ENCODE measurements around the gene PAMR1. TPM values are rescaled to one million over a fixed set of nuclear protein-coding genes. Genes with fewer than 3 reads are reported as not detected.
A peak's percentile ranks its signal among the peaks of the same experiment; 100 is the strongest.

PAMR1 gene
- total and polyA plus RNA-seq, 2 donors (not counting 1 experiment from before 2014, with no cell fraction given): 120 to 159 TPM

GRCh38 chr11:35394941-35395340, 130.5 kb downstream of the PAMR1 start:
- Histone ChIP-seq H3K4me3 (replicated peaks in 1 of 4; ENCODE audit: control extremely low read depth in 1 of 4, insufficient read depth in 1 of 4, low read depth in 3 of 4, low read length in 4 of 4) (no peak overlapping the region), H4K20me1 (ENCODE audit: control insufficient read depth, extremely low read depth, insufficient read depth, low read length) (no peaks in the 10 kb centered on the region), H3K4me2 (ENCODE audit: extremely low read depth, insufficient read depth, low read length) (no peak overlapping the region), H3K9ac (ENCODE audit: insufficient read depth, low read length) (no peak overlapping the region), H3K27ac (ENCODE audit: insufficient read depth, low read length) (no peak overlapping the region), H3K9me3 (ENCODE audit: control insufficient read depth, insufficient read depth, low read depth, low read length) (no peaks in the 10 kb centered on the region), H3K4me1 (ENCODE audit: control insufficient read depth, extremely low read depth, insufficient read depth, low read length) (peaks cover 16% of the 10 kb centered on the region), H3K27me3 (ENCODE audit: control insufficient read depth, insufficient read depth, low read length) (no peaks in the 10 kb centered on the region), H2AFZ (ENCODE audit: low read length) (no peak overlapping the region), H3K36me3 (ENCODE audit: control insufficient read depth, insufficient read depth, low read length) (no peaks in the 10 kb centered on the region), H3K79me2 (ENCODE audit: control insufficient read depth, insufficient read depth, low read length) (no peaks in the 10 kb centered on the region)
- TF ChIP-seq EZH2 (IDR thresholded peaks at IDR 0.05; ENCODE audit: low read length, missing control alignments) (no peak), CTCF (conservative IDR thresholded peaks at IDR 0.05 in 1 of 2, IDR thresholded peaks at IDR 0.05 in 1 of 2; ENCODE audit: low read depth in 1 of 2, low read length in 2 of 2) (no peak)
- DNase-seq (ENCODE audit: low read depth in 2 of 2): no peak

GRCh38 chr11:35393098-35393497, 132.3 kb downstream of the PAMR1 start:
- TF ChIP-seq CTCF (conservative IDR thresholded peaks at IDR 0.05 in 1 of 2, IDR thresholded peaks at IDR 0.05 in 1 of 2; ENCODE audit: low read depth in 1 of 2, low read length in 2 of 2) (no peak), EZH2 (IDR thresholded peaks at IDR 0.05; ENCODE audit: low read length, missing control alignments) (no peak)
- DNase-seq (ENCODE audit: low read depth in 2 of 2): peak in 1 of 2 donors; percentile 6
- Histone ChIP-seq H3K9me3 (ENCODE audit: control insufficient read depth, insufficient read depth, low read depth, low read length) (no peaks in the 10 kb centered on the region), H3K27ac (ENCODE audit: insufficient read depth, low read length) (no peak overlapping the region), H3K36me3 (ENCODE audit: control insufficient read depth, insufficient read depth, low read length) (no peaks in the 10 kb centered on the region), H3K4me3 (replicated peaks in 1 of 4; ENCODE audit: control extremely low read depth in 1 of 4, insufficient read depth in 1 of 4, low read depth in 3 of 4, low read length in 4 of 4) (no peak overlapping the region), H3K4me2 (ENCODE audit: extremely low read depth, insufficient read depth, low read length) (no peak overlapping the region), H3K4me1 (ENCODE audit: control insufficient read depth, extremely low read depth, insufficient read depth, low read length) (peaks cover 16% of the 10 kb centered on the region), H4K20me1 (ENCODE audit: control insufficient read depth, extremely low read depth, insufficient read depth, low read length) (no peaks in the 10 kb centered on the region), H2AFZ (ENCODE audit: low read length) (no peak overlapping the region), H3K79me2 (ENCODE audit: control insufficient read depth, insufficient read depth, low read length) (no peaks in the 10 kb centered on the region), H3K27me3 (ENCODE audit: control insufficient read depth, insufficient read depth, low read length) (no peaks in the 10 kb centered on the region), H3K9ac (ENCODE audit: insufficient read depth, low read length) (no peak overlapping the region)

GRCh38 chr11:35391922-35392688, 133.3 kb downstream of the PAMR1 start:
- no peaks in the 10 kb centered on the region for H3K79me2 ChIP-seq (ENCODE audit: control insufficient read depth, insufficient read depth, low read length)
- H3K9me3 ChIP-seq (ENCODE audit: control insufficient read depth, insufficient read depth, low read depth, low read length): no peaks in the 10 kb centered on the region
- H3K27ac ChIP-seq (ENCODE audit: insufficient read depth, low read length): no peak overlapping the region
- H3K4me3 ChIP-seq (replicated peaks in 1 of 4; ENCODE audit: control extremely low read depth in 1 of 4, insufficient read depth in 1 of 4, low read depth in 3 of 4, low read length in 4 of 4): no peak overlapping the region
- TF ChIP-seq CTCF (conservative IDR thresholded peaks at IDR 0.05 in 1 of 2, IDR thresholded peaks at IDR 0.05 in 1 of 2; ENCODE audit: low read depth in 1 of 2, low read length in 2 of 2) (peak; percentile 82 to 91), EZH2 (IDR thresholded peaks at IDR 0.05; ENCODE audit: low read length, missing control alignments) (no peak)
- DNase-seq (ENCODE audit: low read depth in 2 of 2): peak; percentile 56 to 82
- H3K4me1 ChIP-seq (ENCODE audit: control insufficient read depth, extremely low read depth, insufficient read depth, low read length): peaks cover 16% of the 10 kb centered on the region
- no peak overlapping the region for H3K9ac ChIP-seq (ENCODE audit: insufficient read depth, low read length)
- H3K36me3 ChIP-seq (ENCODE audit: control insufficient read depth, insufficient read depth, low read length): no peaks in the 10 kb centered on the region
- no peaks in the 10 kb centered on the region for H4K20me1 ChIP-seq (ENCODE audit: control insufficient read depth, extremely low read depth, insufficient read depth, low read length)
- H3K4me2 ChIP-seq (ENCODE audit: extremely low read depth, insufficient read depth, low read length): no peak overlapping the region
- no peak overlapping the region for H2AFZ ChIP-seq (ENCODE audit: low read length)
- H3K27me3 ChIP-seq (ENCODE audit: control insufficient read depth, insufficient read depth, low read length): no peaks in the 10 kb centered on the region

Data from fibroblast of lung (primary cell).